CD4-positive, alpha-beta T cell treated with Interleukin-15 for 4 hours (primary cell): Measurements from ENCODE around the gene KRT33A.
"Not testable (repeated sequence)": the region's sequence is repeated elsewhere in the genome, so short reads cannot be mapped to it uniquely, and the experiment has no call there.

Experiments used
- DNase-seq: peaks from one replicate; pipeline ENCODE4 v3.0.0-alpha.2; 2020; ENCODE audit warnings: low spot score

The KRT33A gene

GRCh38 chr17:41363881-41364280, 13.3 kb upstream of the KRT33A start:
- no peak for DNase-seq

- DNase-seq, result no peak
Observed at GRCh38 chr17:41360296-41360995, 9.8 kb upstream of the KRT33A start.

- no peak for DNase-seq
Observed at GRCh38 chr17:41354536-41354935, 3.9 kb upstream of the KRT33A start.

- DNase-seq, result no peak
Observed at GRCh38 chr17:41352597-41353366, 2.2 kb upstream of the KRT33A start.

- DNase-seq, result no peak
Observed at GRCh38 chr17:41351177-41351576, 549 bp upstream of the KRT33A start.

- no peak for DNase-seq
Observed at GRCh38 chr17:41347869-41348760, 2.5 kb downstream of the KRT33A start.

GRCh38 chr17:41346421-41346820, 4.2 kb downstream of the KRT33A start:
- DNase-seq, result not testable (repeated sequence)

GRCh38 chr17:41345992-41346391, 4.6 kb downstream of the KRT33A start:
- DNase-seq, result no peak

GRCh38 chr17:41343029-41343428, 7.6 kb downstream of the KRT33A start:
- DNase-seq, result no peak

GRCh38 chr17:41340934-41341861, 9.4 kb downstream of the KRT33A start:
- DNase-seq, result peak; percentile 80

GRCh38 chr17:41340494-41340893, 10.1 kb downstream of the KRT33A start:
- peak; percentile 12 for DNase-seq

- DNase-seq, result no peak
Observed at GRCh38 chr17:41339571-41340172, 11.0 kb downstream of the KRT33A start.

- DNase-seq, result peak; percentile 85
Observed at GRCh38 chr17:41338961-41339485, 11.6 kb downstream of the KRT33A start.

GRCh38 chr17:41335747-41336146, 14.9 kb downstream of the KRT33A start:
- DNase-seq, result no peak

GRCh38 chr17:41334385-41335305, 16.0 kb downstream of the KRT33A start:
- DNase-seq, result no peak

GRCh38 chr17:41333836-41334235, 16.8 kb downstream of the KRT33A start:
- DNase-seq, result no peak

GRCh38 chr17:41333098-41333497, 17.5 kb downstream of the KRT33A start:
- no peak for DNase-seq

- no peak for DNase-seq
Observed at GRCh38 chr17:41332239-41332638, 18.4 kb downstream of the KRT33A start.

- no peak for DNase-seq
Observed at GRCh38 chr17:41331606-41332005, 19.0 kb downstream of the KRT33A start.
